AG04449 (cell line): ENCODE measurements around the gene PARVA.

Experiments
- CTCF ChIA-PET: fragments of 350-600 bp; formaldehyde crosslinking; extraction: SDS; loops from one replicate; lab custom pipeline; 2021; ENCODE audit warnings: antibody characterized with exemption; lab: Yijun Ruan, JAX
- POLR2A ChIA-PET: fragments of 400-600, 350-600 bp; formaldehyde crosslinking; extraction: SDS; loops from one replicate; lab custom pipeline; 2020; ENCODE audit warnings: antibody characterized with exemption, inconsistent platforms; lab: Yijun Ruan, JAX
- DNase-seq: peaks from one replicate; pipeline ENCODE4 v3.0.0-alpha.2; 2010; ENCODE audit warnings: low read depth, low spot score
- H3K4me3 ChIP-seq: 2 replicates; pipeline ENCODE4 v1.5.1; 2011; ENCODE audit warnings: low read depth, mild to moderate bottlenecking, control low read depth, low read length
- TF ChIP-seq, protein P1 (sequence below): IDR thresholded peaks from one replicate; pipeline ENCODE4 v1.5.1; 2011; ENCODE audit warnings: mild to moderate bottlenecking, moderate library complexity, low read length, control low read depth, inconsistent platforms; ENCODE audit not compliant: insufficient read depth; ENCODE audit errors: missing control alignments

Gene PARVA

DNA sequence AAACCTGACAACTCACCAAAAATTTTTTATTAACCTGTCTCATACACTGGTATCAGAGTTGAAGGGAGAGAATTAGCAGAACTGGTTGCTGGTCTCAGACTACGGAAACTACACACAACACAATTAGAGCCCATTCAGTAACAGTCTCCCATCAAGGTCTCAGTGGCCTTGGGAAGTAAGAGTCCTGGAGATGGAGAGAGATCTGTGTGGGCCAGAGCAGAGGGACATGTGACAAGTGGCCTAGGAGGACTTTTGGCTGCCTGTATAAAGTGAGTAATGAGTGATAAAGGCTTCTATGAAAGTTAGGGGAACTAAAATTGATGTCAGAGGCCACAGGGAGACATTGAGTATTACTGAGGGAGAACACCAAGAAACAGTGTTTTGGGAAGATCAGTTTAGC, 58.9 kb downstream of the PARVA start:
- ChIA-PET POLR2A (no interaction called here), CTCF (no interaction called here)
- TF ChIP-seq, protein P1, sequence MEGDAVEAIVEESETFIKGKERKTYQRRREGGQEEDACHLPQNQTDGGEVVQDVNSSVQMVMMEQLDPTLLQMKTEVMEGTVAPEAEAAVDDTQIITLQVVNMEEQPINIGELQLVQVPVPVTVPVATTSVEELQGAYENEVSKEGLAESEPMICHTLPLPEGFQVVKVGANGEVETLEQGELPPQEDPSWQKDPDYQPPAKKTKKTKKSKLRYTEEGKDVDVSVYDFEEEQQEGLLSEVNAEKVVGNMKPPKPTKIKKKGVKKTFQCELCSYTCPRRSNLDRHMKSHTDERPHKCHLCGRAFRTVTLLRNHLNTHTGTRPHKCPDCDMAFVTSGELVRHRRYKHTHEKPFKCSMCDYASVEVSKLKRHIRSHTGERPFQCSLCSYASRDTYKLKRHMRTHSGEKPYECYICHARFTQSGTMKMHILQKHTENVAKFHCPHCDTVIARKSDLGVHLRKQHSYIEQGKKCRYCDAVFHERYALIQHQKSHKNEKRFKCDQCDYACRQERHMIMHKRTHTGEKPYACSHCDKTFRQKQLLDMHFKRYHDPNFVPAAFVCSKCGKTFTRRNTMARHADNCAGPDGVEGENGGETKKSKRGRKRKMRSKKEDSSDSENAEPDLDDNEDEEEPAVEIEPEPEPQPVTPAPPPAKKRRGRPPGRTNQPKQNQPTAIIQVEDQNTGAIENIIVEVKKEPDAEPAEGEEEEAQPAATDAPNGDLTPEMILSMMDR = no peak
- no peak overlapping the region for H3K4me3 ChIP-seq
- no peak for DNase-seq

DNA sequence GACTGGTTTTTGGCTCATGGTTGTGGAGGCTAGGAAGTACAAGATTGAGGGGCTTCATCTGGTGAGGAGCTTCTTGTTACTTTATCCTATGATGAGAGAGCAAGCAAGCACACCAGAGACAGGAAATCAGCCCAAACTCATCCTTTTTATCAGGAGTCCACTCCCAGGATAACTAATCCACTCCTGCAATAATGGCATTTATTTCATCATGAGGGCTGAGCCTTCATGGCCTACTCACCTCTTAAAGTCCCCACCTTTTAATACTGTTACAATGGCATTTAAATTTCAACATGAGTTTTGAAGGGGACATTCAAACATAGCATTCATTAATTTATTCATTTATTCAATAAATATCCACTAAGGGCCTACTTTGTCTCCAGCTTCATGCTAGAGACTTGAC, 60.9 kb downstream of the PARVA start:
- ChIA-PET POLR2A (no interaction called here), CTCF (interaction anchor here (0.7 to 1.9 kb wide), 3 partner anchors 27 to 150 kb away, joined by 3 to 4 read pairs (median 3); no protein-coding TSS in a partner anchor)
- no peak overlapping the region for H3K4me3 ChIP-seq
- TF ChIP-seq, protein P1 = no peak
- no peak for DNase-seq

DNA sequence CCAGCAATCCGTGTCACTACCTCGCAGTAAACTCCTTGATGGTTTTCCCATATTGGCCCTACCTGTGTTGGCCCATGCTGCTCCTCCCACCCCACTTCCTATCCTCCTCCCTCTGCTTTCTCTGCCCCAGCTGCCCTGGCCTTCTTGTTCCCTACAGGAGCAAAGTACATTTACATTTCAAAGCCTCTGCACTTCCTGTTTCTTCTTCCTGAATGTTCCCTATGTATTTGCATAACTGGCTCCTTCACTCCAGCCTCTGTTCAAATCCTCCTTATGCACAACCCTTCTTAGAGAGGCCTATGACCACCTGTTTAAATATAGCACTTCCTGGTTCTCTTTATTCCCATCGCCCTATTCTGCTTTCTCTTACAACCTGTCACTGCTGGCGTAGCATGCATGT, 62.2 kb downstream of the PARVA start:
- ChIA-PET CTCF (interaction anchor here (1.9 kb wide), 1 partner anchor 151 kb away, joined by 4 read pairs; no protein-coding TSS in a partner anchor), POLR2A (no interaction called here)
- TF ChIP-seq, protein P1 = no peak
- no peak for DNase-seq
- no peak overlapping the region for H3K4me3 ChIP-seq

DNA sequence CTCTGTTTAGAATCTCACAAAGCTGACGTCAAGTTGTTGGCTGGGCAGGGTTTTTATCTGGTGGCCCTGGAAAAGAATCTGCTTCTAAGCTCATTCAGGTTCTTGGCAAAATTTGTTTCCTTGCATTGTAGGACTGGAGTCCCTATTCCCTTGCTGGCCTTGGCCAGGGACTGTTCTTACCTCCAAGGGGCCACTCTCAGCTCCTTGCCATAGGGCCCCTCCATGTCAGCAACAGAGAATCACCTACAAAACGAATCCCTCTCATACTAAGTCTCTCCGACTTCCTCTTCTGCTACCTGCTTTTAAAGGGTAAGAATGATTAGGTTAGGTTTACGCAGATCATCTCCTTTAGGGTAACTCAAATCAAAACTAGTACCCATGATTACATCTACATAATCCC, 63.2 kb downstream of the PARVA start:
- TF ChIP-seq, protein P1 = no peak
- CTCF ChIA-PET = interaction anchor here (0.8 to 1.0 kb wide), 2 partner anchors 12 to 152 kb away, joined by 3 read pairs; no protein-coding TSS in a partner anchor
- POLR2A ChIA-PET = no interaction called here
- H3K4me3 ChIP-seq = no peak overlapping the region
- DNase-seq = no peak

DNA sequence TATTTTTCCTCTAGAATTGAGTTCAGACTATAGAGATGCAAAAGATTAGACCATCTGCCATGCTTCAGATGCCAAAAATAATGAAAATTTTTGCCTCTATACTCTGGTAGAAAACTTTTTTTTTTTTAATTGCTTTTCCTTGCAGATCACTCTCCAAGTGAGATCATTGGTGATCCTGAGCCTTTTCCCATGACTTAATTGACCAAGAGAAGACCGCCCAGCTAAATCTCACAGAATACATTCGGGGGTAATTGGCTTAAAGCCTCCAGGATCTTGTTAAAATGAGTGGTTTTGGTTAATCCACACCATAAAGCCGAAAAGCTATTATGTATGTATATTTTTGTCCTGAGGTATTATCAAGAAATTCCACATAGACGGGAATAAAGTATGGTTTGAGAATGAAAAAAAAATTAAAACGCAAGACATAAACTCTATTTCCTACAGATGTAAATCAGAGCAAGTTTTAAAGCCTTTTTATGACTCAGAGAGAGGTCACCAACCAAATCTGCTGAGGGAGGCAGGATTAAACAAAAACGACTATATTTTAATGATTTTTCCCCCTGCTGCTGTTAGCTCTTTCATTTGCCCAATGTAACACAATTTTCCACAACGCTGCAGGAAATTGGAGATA, 64.0 kb downstream of the PARVA start:
- TF ChIP-seq, protein P1 = no peak
- ChIA-PET POLR2A (no interaction called here), CTCF (interaction anchor here (1.0 to 2.1 kb wide), 8 partner anchors 8 to 521 kb away, joined by 3 to 9 read pairs (median 3); no protein-coding TSS in a partner anchor)
- H3K4me3 ChIP-seq = no peak overlapping the region
- no peak for DNase-seq

DNA sequence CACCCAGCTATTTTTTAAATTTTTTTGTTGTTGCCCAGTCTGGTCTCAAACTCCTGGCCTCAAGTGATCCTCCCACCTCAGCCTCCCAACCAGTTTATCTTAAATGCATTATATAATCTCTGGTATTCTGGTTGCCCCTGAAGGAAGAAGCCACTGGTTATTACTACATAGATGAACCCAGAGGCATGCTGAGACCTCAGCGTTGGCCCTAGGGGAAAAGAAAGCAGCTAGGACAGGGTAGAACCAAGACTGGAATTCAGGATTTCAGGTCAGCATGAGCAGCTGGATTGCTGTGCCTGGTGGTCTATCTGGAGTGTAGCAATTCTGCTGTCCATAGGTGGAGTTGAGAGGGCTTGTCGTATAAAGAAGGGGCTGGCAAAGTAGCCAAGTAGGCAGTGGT, 67.2 kb downstream of the PARVA start:
- H3K4me3 ChIP-seq = no peak overlapping the region
- CTCF ChIA-PET = no interaction called here
- TF ChIP-seq, protein P1 = no peak
- POLR2A ChIA-PET = no interaction called here
- no peak for DNase-seq
